SK-N-SH (cell line): ENCODE results near the gene PMVK. TPM values are rescaled to one million over a fixed set of nuclear protein-coding genes. Genes with fewer than 3 reads are reported as not detected.

Experiments
- CTCF ChIA-PET: fragments of 300-600, 350-600 bp; formaldehyde crosslinking; extraction: SDS; loops from one replicate; lab custom pipeline; 2021; lab: Yijun Ruan, JAX
- POLR2A ChIA-PET: fragments of 350-600 bp; sonication (Branson Sonifier 250); formaldehyde crosslinking; extraction: SDS; loops from one replicate; lab custom pipeline; 2020; ENCODE audit warnings: antibody characterized with exemption, inconsistent platforms; lab: Yijun Ruan, JAX
- DNase-seq: peaks from one replicate; pipeline ENCODE4 v3.0.0; 2012
- H2AFZ ChIP-seq: fragments of 200-600 bp; sonication (generic); 2 replicates; pipeline ENCODE4 v1.8.1; 2016; ENCODE audit warnings: antibody characterized with exemption, mild to moderate bottlenecking, low read depth
- H3F3A ChIP-seq: fragments of 200-600 bp; sonication (generic); replicated peaks from 2 replicates; pipeline ENCODE3; 2016; ENCODE audit warnings: antibody characterized with exemption, mild to moderate bottlenecking; ENCODE audit not compliant: insufficient read depth
- H3K27ac ChIP-seq, 2 experiments: fragments of 200-500 bp in 1 of 2; fragments of 200-600 bp in 1 of 2; sonication (Bioruptor generic) in 1 of 2; sonication (generic), shearing (Covaris generic) in 1 of 2; 2 replicates each; pipeline versions ENCODE4 v1.5.1 to v1.6.1; 2014 to 2016; ENCODE audit warnings: low read depth in 2 of 2, inconsistent platforms in 1 of 2, low read length in 1 of 2, mild to moderate bottlenecking in 1 of 2, mixed read lengths in 1 of 2
- H3K27me3 ChIP-seq: fragments of 200-600 bp; sonication (generic), shearing (Covaris generic); 2 replicates; pipeline ENCODE4 v1.6.1; 2016; ENCODE audit warnings: mixed run types; ENCODE audit not compliant: insufficient read depth
- H3K36me3 ChIP-seq, 2 experiments: fragments of 200-500 bp in 1 of 2; fragments of 200-600 bp in 1 of 2; sonication (Bioruptor generic) in 1 of 2; sonication (generic) in 1 of 2; replicated peaks in 1 of 2; 2 replicates each; pipeline versions ENCODE3 to v1.5.1; 2014 to 2016; ENCODE audit warnings: low read length in 1 of 2, mild to moderate bottlenecking in 1 of 2; ENCODE audit not compliant: insufficient read depth in 2 of 2, control insufficient read depth in 1 of 2
- H3K4me1 ChIP-seq, 2 experiments: fragments of 200-500 bp in 1 of 2; fragments of 200-600 bp in 1 of 2; sonication (Bioruptor generic) in 1 of 2; sonication (generic), shearing (Covaris generic) in 1 of 2; 2 replicates each; pipeline versions ENCODE4 v1.5.1 to v1.6.1; 2014 to 2016; ENCODE audit warnings: low read depth in 1 of 2, low read length in 1 of 2, mixed run types in 1 of 2; ENCODE audit not compliant: insufficient read depth in 2 of 2, control insufficient read depth in 1 of 2
- H3K4me2 ChIP-seq: fragments of 200-600 bp; sonication (generic), shearing (Covaris generic); 2 replicates; pipeline ENCODE4 v1.6.1; 2017; ENCODE audit warnings: mixed run types
- H3K4me3 ChIP-seq, 2 experiments: fragments of 200-500 bp in 1 of 2; fragments of 200-600 bp in 1 of 2; sonication (Bioruptor generic) in 1 of 2; sonication (generic), shearing (Covaris generic) in 1 of 2; 2 replicates each; pipeline versions ENCODE4 v1.5.1 to v1.8.1; 2014 to 2016; ENCODE audit warnings: low read depth in 2 of 2, inconsistent platforms in 1 of 2, low read length in 1 of 2, mild to moderate bottlenecking in 1 of 2, mixed read lengths in 1 of 2, moderate library complexity in 1 of 2
- H3K79me2 ChIP-seq: fragments of 200-600 bp; sonication (generic); 2 replicates; pipeline ENCODE4 v1.8.1; 2017; ENCODE audit warnings: mild to moderate bottlenecking; ENCODE audit not compliant: insufficient read depth
- H3K9ac ChIP-seq: fragments of 200-600 bp; sonication (generic); 2 replicates; pipeline ENCODE4 v1.6.1; 2017; ENCODE audit warnings: mixed run types
- H3K9me2 ChIP-seq: fragments of 200-600 bp; sonication (generic); 2 replicates; pipeline ENCODE4 v1.6.1; 2017; ENCODE audit warnings: mixed run types
- H3K9me3 ChIP-seq: fragments of 200-600 bp; sonication (generic); 2 replicates; pipeline ENCODE4 v1.6.1; 2017; ENCODE audit warnings: mixed run types, mild to moderate bottlenecking, moderate library complexity
- H4K20me1 ChIP-seq: fragments of 200-600 bp; sonication (generic); 2 replicates; pipeline ENCODE4 v1.6.1; 2017; ENCODE audit warnings: mild to moderate bottlenecking, mixed run types; ENCODE audit not compliant: insufficient read depth
- CHD2 ChIP-seq: fragments of 150-350 bp; IDR thresholded peaks from 2 replicates; pipeline ENCODE4 v1.6.1; 2018; ENCODE audit warnings: low read length; ENCODE audit not compliant: partially characterized antibody
- GABPA ChIP-seq: IDR thresholded peaks from 2 replicates; pipeline ENCODE4 v1.4.0; 2012; ENCODE audit warnings: low read depth, mild to moderate bottlenecking
- JUND ChIP-seq: IDR thresholded peaks from 2 replicates; pipeline ENCODE4 v1.4.0; 2012
- MXI1 ChIP-seq: IDR thresholded peaks from 2 replicates; pipeline ENCODE4 v1.6.1; 2012; ENCODE audit warnings: mild to moderate bottlenecking, low read depth, low read length, improper control_type of control experiment
- POLR2AphosphoS5 ChIP-seq: IDR thresholded peaks from 2 replicates; pipeline ENCODE4 v1.6.1; 2012; ENCODE audit warnings: low read depth, low read length
- TCF12 ChIP-seq: IDR thresholded peaks from 2 replicates; pipeline ENCODE4 v1.4.0; 2012
- USF1 ChIP-seq: IDR thresholded peaks from 2 replicates; pipeline ENCODE4 v1.4.0; 2012; ENCODE audit warnings: low read depth, borderline replicate concordance
- USF2 ChIP-seq: fragments of 150-350 bp; IDR thresholded peaks from 2 replicates; pipeline ENCODE4 v1.6.1; 2017; ENCODE audit warnings: antibody characterized with exemption, low read length, low read depth, borderline replicate concordance
- WGBS: methylation state at CpG from one replicate; pipeline ENCODE4 v1.1.6; 2017; ENCODE audit warnings: low lambda C conversion rate; 5-methylcytosine and 5-hydroxymethylcytosine counted together
- polyA plus RNA-seq, 3 experiments: library from polyadenylated mRNA; depleted of rRNA; stranded (reverse); fragments of >200 nt; gene quantifications; 2 replicates each; pipeline ENCODE4 v1.2.3, GENCODE V29; 2012
- TF ChIP-seq, protein P1 (sequence below): fragments of 150-350 bp; IDR thresholded peaks from 2 replicates; pipeline ENCODE4 v1.6.1; 2016; ENCODE audit warnings: mild to moderate bottlenecking, low read depth, low read length
- TF ChIP-seq, protein P2 (sequence below): IDR thresholded peaks from 2 replicates; pipeline ENCODE4 v1.4.0; 2012; ENCODE audit warnings: low read depth, borderline replicate concordance
- TF ChIP-seq, protein P3 (sequence below): IDR thresholded peaks from 2 replicates; pipeline ENCODE4 v1.6.1; 2012; ENCODE audit warnings: mild to moderate bottlenecking, low read depth, low read length, moderate library complexity

PMVK gene
- polyA plus RNA-seq, 1 of the 3 experiments (the other 2 are of a cell fraction), result 59.6 TPM

DNA sequence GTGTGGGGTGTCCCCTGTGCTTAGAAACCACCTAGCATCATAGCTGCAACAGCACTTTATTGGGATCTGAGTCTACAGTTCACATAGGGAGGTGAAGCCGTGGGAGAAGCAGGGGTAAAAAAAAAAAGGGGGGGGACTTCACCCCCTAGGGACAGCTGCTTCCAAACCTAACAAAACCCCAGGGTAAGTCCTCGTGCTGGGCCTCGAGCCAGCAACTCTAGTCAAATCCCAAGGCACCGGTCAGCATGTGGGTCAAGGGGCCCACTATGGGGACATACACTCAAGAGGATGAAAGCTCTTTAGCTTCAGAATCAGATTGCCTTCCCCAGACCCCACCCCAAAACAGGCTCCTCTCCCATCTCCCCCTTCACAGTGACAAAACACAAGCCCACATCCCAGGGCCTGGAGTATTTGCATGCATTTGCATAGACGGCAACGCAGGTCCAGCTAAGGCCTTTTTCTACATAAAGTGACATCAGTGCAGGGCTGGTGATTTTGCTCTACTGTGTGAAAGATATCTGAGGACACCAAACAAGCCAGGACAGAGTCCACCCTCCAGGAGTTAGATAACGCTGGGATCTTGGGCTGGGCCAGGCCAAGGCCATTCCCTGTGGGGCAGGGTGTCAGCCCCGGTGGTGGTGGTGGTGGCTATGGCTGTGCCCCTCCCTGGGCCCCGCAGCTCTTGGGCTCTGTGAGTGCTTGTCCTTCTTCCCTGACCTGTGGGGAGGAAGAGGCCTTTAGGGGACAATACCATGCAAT, 8.1 kb upstream of the PMVK start:
- Histone ChIP-seq H2AFZ (no peak overlapping the region), H3K9ac (no peak overlapping the region), H3K4me3 (no peak overlapping the region), H3K9me3 (no peaks in the 10 kb centered on the region), H4K20me1 (no peaks in the 10 kb centered on the region), H3K9me2 (no peaks in the 10 kb centered on the region), H3K4me2 (no peak overlapping the region), H3K79me2 (no peaks in the 10 kb centered on the region), H3F3A (peaks cover 7% of the 10 kb centered on the region), H3K4me1 (peaks cover 4 to 25% of the 10 kb centered on the region in 2 experiments; a peak in 2 of 4 replicates), H3K27me3 (no peaks in the 10 kb centered on the region), H3K36me3 (peaks cover 0 to 21% of the 10 kb centered on the region in 2 experiments), H3K27ac (no peak overlapping the region)
- ChIA-PET CTCF (interaction anchor here (0.6 to 4.9 kb wide), 46 partner anchors 8 to 465 kb away, joined by 3 to 21 read pairs (median 4); partner anchors contain the start of genes ADAM15, KRTCAP2, PMVK and PYGO2), POLR2A (interaction anchor here (0.5 to 2.8 kb wide), 2 partner anchors 11 to 15 kb away, joined by 5 to 10 read pairs; partner anchors contain the start of gene PBXIP1)
- no peak for DNase-seq
- TF ChIP-seq, protein P1, sequence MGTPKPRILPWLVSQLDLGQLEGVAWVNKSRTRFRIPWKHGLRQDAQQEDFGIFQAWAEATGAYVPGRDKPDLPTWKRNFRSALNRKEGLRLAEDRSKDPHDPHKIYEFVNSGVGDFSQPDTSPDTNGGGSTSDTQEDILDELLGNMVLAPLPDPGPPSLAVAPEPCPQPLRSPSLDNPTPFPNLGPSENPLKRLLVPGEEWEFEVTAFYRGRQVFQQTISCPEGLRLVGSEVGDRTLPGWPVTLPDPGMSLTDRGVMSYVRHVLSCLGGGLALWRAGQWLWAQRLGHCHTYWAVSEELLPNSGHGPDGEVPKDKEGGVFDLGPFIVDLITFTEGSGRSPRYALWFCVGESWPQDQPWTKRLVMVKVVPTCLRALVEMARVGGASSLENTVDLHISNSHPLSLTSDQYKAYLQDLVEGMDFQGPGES, result no peak
- TF ChIP-seq TCF12 (no peak), USF1 (no peak), POLR2AphosphoS5 (no peak), CHD2 (no peak), GABPA (no peak), USF2 (no peak), JUND (no peak), MXI1 (no peak)
- TF ChIP-seq, protein P2, sequence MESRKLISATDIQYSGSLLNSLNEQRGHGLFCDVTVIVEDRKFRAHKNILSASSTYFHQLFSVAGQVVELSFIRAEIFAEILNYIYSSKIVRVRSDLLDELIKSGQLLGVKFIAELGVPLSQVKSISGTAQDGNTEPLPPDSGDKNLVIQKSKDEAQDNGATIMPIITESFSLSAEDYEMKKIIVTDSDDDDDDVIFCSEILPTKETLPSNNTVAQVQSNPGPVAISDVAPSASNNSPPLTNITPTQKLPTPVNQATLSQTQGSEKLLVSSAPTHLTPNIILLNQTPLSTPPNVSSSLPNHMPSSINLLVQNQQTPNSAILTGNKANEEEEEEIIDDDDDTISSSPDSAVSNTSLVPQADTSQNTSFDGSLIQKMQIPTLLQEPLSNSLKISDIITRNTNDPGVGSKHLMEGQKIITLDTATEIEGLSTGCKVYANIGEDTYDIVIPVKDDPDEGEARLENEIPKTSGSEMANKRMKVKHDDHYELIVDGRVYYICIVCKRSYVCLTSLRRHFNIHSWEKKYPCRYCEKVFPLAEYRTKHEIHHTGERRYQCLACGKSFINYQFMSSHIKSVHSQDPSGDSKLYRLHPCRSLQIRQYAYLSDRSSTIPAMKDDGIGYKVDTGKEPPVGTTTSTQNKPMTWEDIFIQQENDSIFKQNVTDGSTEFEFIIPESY, result no peak
- TF ChIP-seq, protein P3, sequence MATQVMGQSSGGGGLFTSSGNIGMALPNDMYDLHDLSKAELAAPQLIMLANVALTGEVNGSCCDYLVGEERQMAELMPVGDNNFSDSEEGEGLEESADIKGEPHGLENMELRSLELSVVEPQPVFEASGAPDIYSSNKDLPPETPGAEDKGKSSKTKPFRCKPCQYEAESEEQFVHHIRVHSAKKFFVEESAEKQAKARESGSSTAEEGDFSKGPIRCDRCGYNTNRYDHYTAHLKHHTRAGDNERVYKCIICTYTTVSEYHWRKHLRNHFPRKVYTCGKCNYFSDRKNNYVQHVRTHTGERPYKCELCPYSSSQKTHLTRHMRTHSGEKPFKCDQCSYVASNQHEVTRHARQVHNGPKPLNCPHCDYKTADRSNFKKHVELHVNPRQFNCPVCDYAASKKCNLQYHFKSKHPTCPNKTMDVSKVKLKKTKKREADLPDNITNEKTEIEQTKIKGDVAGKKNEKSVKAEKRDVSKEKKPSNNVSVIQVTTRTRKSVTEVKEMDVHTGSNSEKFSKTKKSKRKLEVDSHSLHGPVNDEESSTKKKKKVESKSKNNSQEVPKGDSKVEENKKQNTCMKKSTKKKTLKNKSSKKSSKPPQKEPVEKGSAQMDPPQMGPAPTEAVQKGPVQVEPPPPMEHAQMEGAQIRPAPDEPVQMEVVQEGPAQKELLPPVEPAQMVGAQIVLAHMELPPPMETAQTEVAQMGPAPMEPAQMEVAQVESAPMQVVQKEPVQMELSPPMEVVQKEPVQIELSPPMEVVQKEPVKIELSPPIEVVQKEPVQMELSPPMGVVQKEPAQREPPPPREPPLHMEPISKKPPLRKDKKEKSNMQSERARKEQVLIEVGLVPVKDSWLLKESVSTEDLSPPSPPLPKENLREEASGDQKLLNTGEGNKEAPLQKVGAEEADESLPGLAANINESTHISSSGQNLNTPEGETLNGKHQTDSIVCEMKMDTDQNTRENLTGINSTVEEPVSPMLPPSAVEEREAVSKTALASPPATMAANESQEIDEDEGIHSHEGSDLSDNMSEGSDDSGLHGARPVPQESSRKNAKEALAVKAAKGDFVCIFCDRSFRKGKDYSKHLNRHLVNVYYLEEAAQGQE, result no peak
- WGBS, result 56% methylated on average over 7 of the region's 9 CpGs
